Measurements from ENCODE around the gene ZDHHC8. TPM values are rescaled to one million over a fixed set of nuclear protein-coding genes. Genes with fewer than 3 reads are reported as not detected.
A peak's percentile ranks its signal among the peaks of the same experiment; 100 is the strongest.

ZDHHC8 gene
- total RNA-seq, 2 donors from 2014 or later: 41.6 to 47.6 TPM

DNA sequence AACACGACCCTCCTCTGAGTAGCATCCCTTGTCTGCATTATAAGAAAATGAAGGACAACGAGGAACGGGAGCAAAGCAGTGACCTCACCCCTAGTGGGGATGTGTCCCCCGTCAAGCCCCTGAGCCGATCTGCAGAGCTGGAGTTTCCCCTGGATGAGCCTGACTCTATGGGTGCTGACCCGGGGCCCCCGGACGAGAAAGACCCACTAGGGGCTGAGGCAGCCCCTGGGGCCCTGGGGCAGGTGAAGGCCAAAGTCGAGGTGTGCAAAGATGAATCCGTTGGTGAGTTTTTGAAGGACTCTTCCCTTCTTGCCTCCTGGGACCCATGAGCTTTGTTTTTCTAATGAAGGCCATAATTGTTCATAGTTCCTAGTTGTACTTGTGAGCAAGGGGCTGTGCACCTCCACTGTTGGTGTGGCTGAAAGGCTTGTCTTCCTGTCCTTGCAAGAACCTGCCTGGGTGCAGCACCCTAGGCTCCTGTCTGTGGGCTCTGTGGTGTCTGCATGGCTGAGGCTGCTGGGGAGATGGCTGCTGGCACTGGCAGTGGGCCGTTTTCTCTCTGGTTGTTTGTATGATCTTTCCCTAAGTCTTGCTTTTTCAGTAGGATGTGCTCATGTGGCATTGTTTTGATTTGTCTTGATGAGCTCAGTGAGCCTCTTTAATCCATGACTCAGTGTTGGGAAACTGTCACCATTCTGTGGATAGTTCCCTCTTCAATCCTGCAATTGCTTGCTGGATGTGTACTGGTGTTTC is 41.5 kb upstream of the ZDHHC8 start:
- Mint-ChIP-seq H3K4me3 (no peak overlapping the region), H3K36me3 (ENCODE audit: insufficient read depth in 2 of 2) (peaks cover 15 to 31% of the 10 kb centered on the region in 2 donors), H3K27me3 (ENCODE audit: low read depth) (no peaks in the 10 kb centered on the region), H3K27ac (no peak overlapping the region), H3K9me3 (no peaks in the 10 kb centered on the region), H3K4me1 (ENCODE audit: low read depth) (peaks cover 27% of the 10 kb centered on the region)
- ATAC-seq (replicated peaks in 1 of 2) (no peak), DNase-seq (no peak)

DNA sequence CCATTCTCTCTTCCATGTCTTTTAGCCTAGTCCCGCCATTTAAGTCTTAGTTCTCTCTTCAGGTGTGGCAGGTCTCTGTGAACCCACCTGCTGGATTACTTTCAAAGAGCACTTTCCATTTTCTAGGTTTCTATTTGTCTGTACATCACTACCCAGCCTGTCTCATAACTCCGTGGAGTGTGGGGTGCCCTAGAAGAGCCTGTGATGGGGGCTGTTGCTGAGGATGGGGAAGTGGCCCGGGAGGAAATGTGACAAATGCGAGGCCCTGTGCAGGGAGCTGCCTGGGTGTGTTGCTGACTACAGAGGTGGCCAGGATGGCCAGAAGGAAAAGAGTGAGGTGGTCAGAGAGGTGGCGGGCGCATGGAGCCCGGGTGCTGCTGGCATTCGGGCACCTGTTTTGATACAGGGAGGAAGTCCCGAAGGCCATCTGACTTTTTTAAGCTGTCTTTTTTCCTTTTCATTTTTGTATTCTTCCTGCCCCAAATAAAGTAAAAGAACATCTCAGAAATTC is 40.8 kb upstream of the ZDHHC8 start:
- DNase-seq (no peak), ATAC-seq (replicated peaks in 1 of 2) (peak in 1 of 2 donors; percentile 57)
- H3K27me3 Mint-ChIP-seq (ENCODE audit: low read depth): no peaks in the 10 kb centered on the region
- H3K4me3 Mint-ChIP-seq: peak overlapping the region in 1 of 2 donors; percentile 19
- peaks cover 29% of the 10 kb centered on the region for H3K4me1 Mint-ChIP-seq (ENCODE audit: low read depth)
- H3K9me3 Mint-ChIP-seq: no peaks in the 10 kb centered on the region
- peaks cover 16 to 32% of the 10 kb centered on the region in 2 donors for H3K36me3 Mint-ChIP-seq (ENCODE audit: insufficient read depth in 2 of 2)
- peak overlapping the region; percentile 46 for H3K27ac Mint-ChIP-seq

DNA sequence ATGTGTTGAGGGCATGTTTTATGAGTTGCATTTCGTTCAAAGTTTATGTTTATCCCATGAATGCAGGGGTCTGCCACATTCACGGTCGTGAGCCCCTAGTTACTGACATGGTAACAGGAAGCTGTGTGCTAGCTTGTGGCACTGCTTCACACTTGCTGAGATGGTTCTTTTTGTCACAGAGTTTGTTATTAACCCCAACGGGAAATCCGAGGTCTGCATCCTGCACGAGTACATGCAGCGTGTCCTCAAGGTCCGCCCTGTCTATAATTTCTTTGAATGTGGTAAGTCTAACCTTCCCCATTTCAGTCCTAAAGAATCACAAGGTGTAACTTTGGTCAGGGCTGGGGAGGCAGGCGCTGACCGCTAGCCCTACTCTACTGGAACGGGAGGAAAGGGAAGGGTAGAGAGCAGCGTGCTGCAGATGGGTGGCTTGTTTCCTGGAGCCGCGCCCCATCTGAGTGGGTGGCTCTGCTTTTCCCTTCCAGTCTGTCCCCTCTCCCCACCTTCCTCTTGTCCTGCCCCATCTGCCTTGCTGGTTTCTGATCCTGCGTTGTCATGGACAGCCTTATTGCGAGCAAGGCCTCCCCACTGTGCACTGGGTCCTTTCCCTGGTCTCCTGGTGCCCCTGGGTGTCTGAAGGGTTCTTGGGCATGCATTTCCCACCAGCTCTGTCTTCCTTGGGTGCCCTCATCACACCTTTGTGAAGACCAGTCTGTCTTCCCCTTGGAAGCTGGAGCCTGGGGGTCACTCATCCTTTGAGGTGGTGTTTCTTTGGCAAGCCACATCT is 39.7 kb upstream of the ZDHHC8 start:
- peaks cover 17 to 34% of the 10 kb centered on the region in 2 donors for H3K36me3 Mint-ChIP-seq (ENCODE audit: insufficient read depth in 2 of 2)

DNA sequence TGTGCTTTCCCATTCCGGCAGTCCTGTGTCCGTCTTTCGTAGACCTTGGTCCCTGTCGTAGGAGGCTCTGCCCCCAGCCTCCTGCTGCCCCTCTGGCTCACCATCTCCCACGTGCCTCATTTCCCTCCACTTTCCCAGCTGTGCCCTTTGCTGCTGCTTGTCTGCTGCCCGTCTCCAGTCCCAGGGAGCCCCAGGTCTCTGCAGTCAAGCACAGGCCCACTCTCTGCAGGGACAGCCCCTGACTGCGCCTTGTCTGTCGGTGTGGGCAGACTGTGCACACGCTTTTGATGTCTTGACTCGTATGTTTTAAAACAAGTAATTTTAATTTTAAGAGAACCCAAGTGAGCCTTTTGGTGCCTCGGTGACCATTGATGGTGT is 39.1 kb upstream of the ZDHHC8 start:
- H3K4me1 Mint-ChIP-seq (ENCODE audit: low read depth): peaks cover 25% of the 10 kb centered on the region
- no peak overlapping the region for H3K4me3 Mint-ChIP-seq
- peaks cover 21 to 36% of the 10 kb centered on the region in 2 donors for H3K36me3 Mint-ChIP-seq (ENCODE audit: insufficient read depth in 2 of 2)
- no peaks in the 10 kb centered on the region for H3K27me3 Mint-ChIP-seq (ENCODE audit: low read depth)
- ATAC-seq (replicated peaks in 1 of 2) (peak in 1 of 2 donors; percentile 27), DNase-seq (no peak)
- no peak overlapping the region for H3K27ac Mint-ChIP-seq
- H3K9me3 Mint-ChIP-seq: no peaks in the 10 kb centered on the region

More for the DNA sequence above, 39.7 kb upstream of the ZDHHC8 start:
- H3K4me3 Mint-ChIP-seq: peak overlapping the region in 1 of 2 donors; percentile 11
- ATAC-seq (replicated peaks in 1 of 2): no peak
- H3K4me1 Mint-ChIP-seq (ENCODE audit: low read depth): peaks cover 31% of the 10 kb centered on the region
- no peaks in the 10 kb centered on the region for H3K27me3 Mint-ChIP-seq (ENCODE audit: low read depth)
- no peaks in the 10 kb centered on the region for H3K9me3 Mint-ChIP-seq
- no peak overlapping the region for H3K27ac Mint-ChIP-seq
- DNase-seq: no peak

DNA sequence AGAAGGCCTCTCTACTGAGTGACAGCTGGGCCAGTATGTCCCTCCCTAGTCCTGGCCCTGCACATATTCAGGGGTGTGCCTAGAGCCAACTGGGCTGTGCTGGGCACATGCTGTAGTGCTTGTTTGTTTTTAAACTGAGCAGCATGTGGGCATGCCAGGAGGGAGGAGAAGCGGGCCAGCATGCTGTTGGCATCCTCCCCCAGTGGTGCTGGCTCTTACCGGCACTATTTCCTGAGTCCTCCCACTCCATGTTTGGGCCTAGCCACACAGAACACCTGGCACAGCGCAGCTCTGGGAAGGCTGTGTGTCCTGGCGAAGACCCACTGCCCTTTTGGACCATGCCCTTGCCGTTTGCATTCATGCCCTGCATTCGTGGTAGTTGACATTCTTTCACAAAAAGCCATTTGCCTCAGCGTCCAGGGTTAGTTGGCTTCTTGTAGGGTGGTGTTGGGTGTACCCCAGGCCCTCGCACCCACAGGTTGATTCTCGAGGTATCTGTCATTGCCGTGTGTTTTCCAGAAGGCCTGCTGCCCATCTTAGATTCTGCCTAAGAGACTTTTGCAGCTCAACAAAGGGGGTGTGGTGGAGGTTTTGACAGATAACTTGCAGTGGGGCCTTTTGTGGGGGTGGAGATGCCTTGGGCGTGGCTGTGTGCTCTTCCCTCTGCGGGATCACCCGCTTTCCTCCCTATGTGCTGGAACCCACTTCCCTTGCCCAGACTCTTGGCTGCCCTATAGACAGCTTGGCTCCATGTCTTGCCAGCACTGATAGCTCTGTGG is 38.0 kb upstream of the ZDHHC8 start:
- Mint-ChIP-seq H3K27me3 (ENCODE audit: low read depth) (no peaks in the 10 kb centered on the region), H3K4me1 (ENCODE audit: low read depth) (peaks cover 23% of the 10 kb centered on the region), H3K27ac (no peak overlapping the region), H3K9me3 (no peaks in the 10 kb centered on the region), H3K4me3 (no peak overlapping the region), H3K36me3 (ENCODE audit: insufficient read depth in 2 of 2) (peaks cover 22 to 37% of the 10 kb centered on the region in 2 donors)
- no peak for DNase-seq
- no peak for ATAC-seq (replicated peaks in 1 of 2)

DNA sequence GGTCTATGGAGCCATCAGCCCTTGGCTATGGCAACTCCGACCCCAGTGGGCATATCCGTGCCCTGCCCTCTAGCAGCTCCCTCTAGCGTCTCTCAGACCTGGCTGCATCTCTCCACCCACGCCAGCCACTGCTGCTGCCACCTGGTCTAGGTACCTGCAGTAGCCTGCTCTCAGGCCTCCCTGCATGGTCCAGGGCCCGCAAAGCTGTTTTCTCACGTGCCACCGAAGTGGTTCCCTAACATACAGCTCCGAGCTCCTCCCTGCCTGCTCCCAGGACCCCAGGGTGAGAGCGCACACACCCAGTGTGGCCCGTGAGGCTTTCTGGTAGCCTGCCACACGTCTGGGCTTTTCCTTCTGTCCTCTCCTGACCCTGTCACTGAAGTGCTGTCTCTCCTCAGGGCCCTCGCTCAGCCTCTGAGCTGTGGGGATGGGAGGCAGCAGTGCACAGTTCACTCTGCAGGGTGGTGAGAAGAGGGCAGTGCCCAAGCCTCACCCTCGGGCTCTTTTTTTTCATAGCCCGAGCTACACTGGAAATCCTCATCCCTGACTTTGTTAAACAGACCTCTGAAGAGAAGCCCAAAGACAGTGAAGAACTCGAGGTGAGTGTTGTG is 37.3 kb upstream of the ZDHHC8 start:
- H3K27ac Mint-ChIP-seq: no peak overlapping the region
- H3K4me3 Mint-ChIP-seq: no peak overlapping the region
- H3K9me3 Mint-ChIP-seq: no peaks in the 10 kb centered on the region
- peaks cover 21 to 36% of the 10 kb centered on the region in 2 donors for H3K36me3 Mint-ChIP-seq (ENCODE audit: insufficient read depth in 2 of 2)
- peaks cover 29% of the 10 kb centered on the region for H3K4me1 Mint-ChIP-seq (ENCODE audit: low read depth)
- DNase-seq (no peak), ATAC-seq (replicated peaks in 1 of 2) (peak; percentile 11 to 16)
- no peaks in the 10 kb centered on the region for H3K27me3 Mint-ChIP-seq (ENCODE audit: low read depth)

DNA sequence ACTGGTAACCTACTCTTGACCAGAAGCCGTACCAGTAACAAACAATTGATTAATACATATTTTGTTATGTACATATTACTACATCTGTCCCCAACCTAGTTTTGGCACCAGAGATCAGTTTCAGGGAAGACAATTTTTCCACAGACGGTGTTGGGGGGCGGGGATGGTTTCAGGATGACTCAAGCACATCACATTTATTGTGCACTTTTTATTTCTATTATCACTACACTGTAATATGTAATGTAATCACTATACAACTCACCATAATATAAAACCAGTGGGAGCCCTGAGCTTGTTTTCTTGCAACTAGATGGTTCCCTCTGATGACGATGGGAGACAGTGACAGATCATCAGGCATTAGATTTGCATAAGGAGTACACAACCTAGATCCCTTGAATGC is 36.1 kb upstream of the ZDHHC8 start:
- DNase-seq (no peak), ATAC-seq (replicated peaks in 1 of 2) (no peak)
- H3K4me1 Mint-ChIP-seq (ENCODE audit: low read depth): peaks cover 39% of the 10 kb centered on the region
- no peaks in the 10 kb centered on the region for H3K9me3 Mint-ChIP-seq
- H3K27ac Mint-ChIP-seq: peak overlapping the region; percentile 69
- peaks cover 18 to 45% of the 10 kb centered on the region in 2 donors for H3K36me3 Mint-ChIP-seq (ENCODE audit: insufficient read depth in 2 of 2)
- no peaks in the 10 kb centered on the region for H3K27me3 Mint-ChIP-seq (ENCODE audit: low read depth)
- H3K4me3 Mint-ChIP-seq: peak overlapping the region in 1 of 2 donors; percentile 29

DNA sequence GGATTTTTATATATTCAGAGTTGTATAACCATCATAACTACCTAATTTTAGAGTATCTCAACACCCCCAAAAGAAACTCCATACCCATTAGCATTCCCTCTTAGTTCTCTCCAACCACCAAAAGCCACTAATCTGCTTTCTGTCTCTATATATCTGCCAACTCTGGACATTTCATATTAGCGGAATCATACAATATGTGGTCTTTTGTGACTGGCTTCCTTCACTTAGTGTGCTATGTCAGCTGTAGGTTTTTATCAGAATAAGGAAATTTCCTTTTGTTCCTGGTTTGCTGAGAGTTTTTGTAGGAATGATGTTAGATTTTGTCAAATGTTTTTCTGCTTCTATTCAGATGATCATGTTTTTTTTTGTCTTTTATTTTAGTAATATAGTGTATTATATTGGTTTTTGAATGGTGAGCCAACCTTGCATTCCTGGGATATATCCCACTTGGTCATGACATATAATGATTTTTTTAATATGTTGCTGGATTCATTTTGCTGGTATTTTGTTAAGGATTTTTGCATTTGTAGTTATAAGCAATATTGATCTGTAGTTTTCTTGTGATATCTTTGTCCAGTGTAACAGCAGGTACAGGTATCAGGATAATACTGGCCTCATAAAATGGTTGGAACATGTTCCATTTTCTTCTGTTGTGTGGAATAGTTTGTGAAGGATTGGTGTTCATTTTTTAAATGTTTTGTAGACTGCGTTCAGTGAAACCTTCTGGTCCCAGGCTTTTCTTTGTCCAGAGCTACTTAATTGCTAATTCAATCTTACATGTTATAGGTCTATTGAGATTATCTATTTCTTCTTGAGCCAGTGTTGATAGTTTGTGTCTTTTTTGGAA is 34.8 kb upstream of the ZDHHC8 start:
- no peak for ATAC-seq (replicated peaks in 1 of 2)
- H3K36me3 Mint-ChIP-seq (ENCODE audit: insufficient read depth in 2 of 2): peaks cover 16 to 42% of the 10 kb centered on the region in 2 donors
- H3K4me1 Mint-ChIP-seq (ENCODE audit: low read depth): peaks cover 47% of the 10 kb centered on the region
- H3K27me3 Mint-ChIP-seq (ENCODE audit: low read depth): no peaks in the 10 kb centered on the region
- no peak overlapping the region for H3K4me3 Mint-ChIP-seq
- DNase-seq: no peak
- H3K27ac Mint-ChIP-seq: peak overlapping the region; percentile 61
- H3K9me3 Mint-ChIP-seq: no peaks in the 10 kb centered on the region

DNA sequence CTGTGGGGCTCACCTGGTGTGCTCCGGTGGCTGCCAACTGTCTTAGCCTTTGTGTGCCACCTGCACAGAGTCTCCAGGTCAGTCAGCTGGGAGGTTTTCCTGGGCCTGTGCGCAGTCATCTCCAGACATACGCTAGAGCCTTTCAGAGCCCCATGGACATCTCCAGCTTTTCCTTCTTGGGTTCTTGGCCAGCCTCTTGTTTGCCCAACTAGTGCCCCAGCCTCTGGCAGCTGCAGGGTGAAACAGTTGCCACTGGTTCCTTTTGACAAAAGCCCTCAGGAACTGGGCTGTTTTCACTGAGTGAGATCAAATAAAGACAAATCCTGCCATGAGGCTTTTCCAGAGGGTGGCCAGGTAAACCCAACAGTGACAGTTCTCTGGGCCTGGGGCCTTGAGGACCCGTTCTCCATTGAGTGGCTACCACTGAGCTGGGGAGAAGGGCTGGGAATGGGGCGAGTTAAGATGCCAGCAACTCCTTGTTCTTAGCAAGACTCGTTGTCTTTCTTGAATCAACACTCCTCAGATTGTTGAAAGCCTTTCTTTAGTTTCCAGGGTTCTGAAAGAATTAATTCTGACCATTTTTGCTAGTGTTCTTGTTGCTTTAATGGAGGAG is 32.4 kb upstream of the ZDHHC8 start:
- Mint-ChIP-seq H3K4me1 (ENCODE audit: low read depth) (peaks cover 59% of the 10 kb centered on the region), H3K4me3 (peak overlapping the region; percentile 5 to 63), H3K36me3 (ENCODE audit: insufficient read depth in 2 of 2) (peaks cover 16 to 41% of the 10 kb centered on the region in 2 donors), H3K27ac (peak overlapping the region; percentile 79), H3K9me3 (no peaks in the 10 kb centered on the region), H3K27me3 (ENCODE audit: low read depth) (no peaks in the 10 kb centered on the region)
- ATAC-seq (replicated peaks in 1 of 2): no peak
- DNase-seq: no peak

DNA sequence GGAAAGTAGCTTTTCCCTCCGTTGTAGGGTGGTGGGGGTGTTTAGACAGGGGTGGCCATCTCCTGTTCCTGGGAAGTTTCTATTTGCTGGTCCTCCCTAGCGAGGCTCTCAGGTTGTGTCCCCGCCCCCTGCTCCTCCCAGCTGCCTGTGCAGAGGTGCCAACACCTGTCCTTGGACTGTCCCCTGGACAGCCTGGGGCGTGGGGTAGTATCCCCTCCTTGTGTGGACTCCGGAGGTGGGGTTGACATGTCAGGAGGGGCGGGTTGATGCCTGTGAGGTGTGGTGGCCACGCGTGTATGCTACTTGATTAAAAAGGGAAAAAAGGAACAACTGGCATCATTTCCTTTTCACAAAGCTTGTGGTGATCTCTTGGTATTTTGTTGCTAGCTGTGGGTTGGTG is 30.0 kb upstream of the ZDHHC8 start:
- DNase-seq: no peak
- peaks cover 10 to 31% of the 10 kb centered on the region in 2 donors for H3K36me3 Mint-ChIP-seq (ENCODE audit: insufficient read depth in 2 of 2)
- H3K4me3 Mint-ChIP-seq: peak overlapping the region in 1 of 2 donors; percentile 22
- H3K27ac Mint-ChIP-seq: peak overlapping the region; percentile 64
- H3K4me1 Mint-ChIP-seq (ENCODE audit: low read depth): peaks cover 44% of the 10 kb centered on the region
- H3K9me3 Mint-ChIP-seq: no peaks in the 10 kb centered on the region
- H3K27me3 Mint-ChIP-seq (ENCODE audit: low read depth): no peaks in the 10 kb centered on the region
- ATAC-seq (replicated peaks in 1 of 2): no peak

DNA sequence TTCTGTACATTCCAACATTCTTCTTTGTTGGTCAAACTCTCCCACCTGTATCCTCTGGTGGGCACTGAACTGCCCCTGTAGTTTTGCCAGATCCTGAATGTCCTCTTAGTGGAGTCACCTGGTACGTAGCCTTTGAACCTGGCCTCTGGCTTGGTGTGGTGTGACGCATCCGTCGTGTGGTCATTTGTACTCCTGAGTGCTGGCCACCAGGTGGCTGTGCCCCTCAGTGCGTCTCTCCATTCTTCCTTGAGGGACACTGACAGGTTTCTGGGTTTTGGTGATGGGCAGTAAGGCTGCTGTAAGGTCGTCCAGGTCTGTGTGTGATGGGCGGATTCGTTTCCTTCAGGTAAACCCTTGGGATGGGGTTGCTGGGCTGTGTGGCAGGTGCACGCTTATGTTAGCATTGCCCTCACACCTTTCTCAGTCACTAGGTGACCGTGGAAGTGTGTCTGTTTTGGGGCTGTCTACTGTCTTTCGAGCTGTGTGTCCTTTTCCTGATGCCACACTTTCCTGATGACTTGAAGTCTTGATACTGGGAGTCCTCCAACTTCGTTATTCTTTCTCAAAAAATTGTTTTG is 29.3 kb upstream of the ZDHHC8 start:
- Mint-ChIP-seq H3K4me1 (ENCODE audit: low read depth) (peaks cover 44% of the 10 kb centered on the region), H3K9me3 (no peaks in the 10 kb centered on the region), H3K27me3 (ENCODE audit: low read depth) (no peaks in the 10 kb centered on the region), H3K4me3 (peak overlapping the region in 1 of 2 donors; percentile 9), H3K27ac (peak overlapping the region; percentile 36), H3K36me3 (ENCODE audit: insufficient read depth in 2 of 2) (peaks cover 6 to 25% of the 10 kb centered on the region in 2 donors)
- no peak for DNase-seq
- no peak for ATAC-seq (replicated peaks in 1 of 2)

Measured in activated T-cell treated with anti-CD3 and anti-CD28 coated beads, Interleukin-2, amount 50 U/mL, for 72 hours (primary cell).